ENCODE data around the gene PREX1. TPM values are rescaled to one million over a fixed set of nuclear protein-coding genes. Genes with fewer than 3 reads are reported as not detected.

Gene PREX1
- total RNA-seq, 1 donor from 2014 or later: 11.2 TPM

- Histone ChIP-seq H3K9me3 (replicated peaks) (no peaks in the 10 kb centered on the region), H3K4me3 (no peak overlapping the region), H3K27me3 (ENCODE audit: low read depth) (no peaks in the 10 kb centered on the region), H3K27ac (replicated peaks) (no peak overlapping the region), H3K4me1 (peaks cover 32% of the 10 kb centered on the region), H3K36me3 (peaks cover 4% of the 10 kb centered on the region)
- intact Hi-C loops (cut with micrococcal nuclease): no loop called here
- no peak for TF ChIP-seq CTCF (IDR thresholded peaks at IDR 0.05; ENCODE audit: borderline replicate concordance)
- DNase-seq: no peak
These were observed 132.5 kb downstream of the PREX1 start for GRCh38 chr20:48695255-48695654.

GRCh38 chr20:48694381-48694865 lies 133.4 kb downstream of the PREX1 start:
- Histone ChIP-seq H3K4me3 (no peak overlapping the region), H3K4me1 (peaks cover 32% of the 10 kb centered on the region), H3K27ac (replicated peaks) (no peak overlapping the region), H3K9me3 (replicated peaks) (no peaks in the 10 kb centered on the region), H3K27me3 (ENCODE audit: low read depth) (no peaks in the 10 kb centered on the region), H3K36me3 (no peaks in the 10 kb centered on the region)
- intact Hi-C loops (cut with micrococcal nuclease): no loop called here
- TF ChIP-seq CTCF (IDR thresholded peaks at IDR 0.05; ENCODE audit: borderline replicate concordance): no peak
- DNase-seq: no peak

DNA sequence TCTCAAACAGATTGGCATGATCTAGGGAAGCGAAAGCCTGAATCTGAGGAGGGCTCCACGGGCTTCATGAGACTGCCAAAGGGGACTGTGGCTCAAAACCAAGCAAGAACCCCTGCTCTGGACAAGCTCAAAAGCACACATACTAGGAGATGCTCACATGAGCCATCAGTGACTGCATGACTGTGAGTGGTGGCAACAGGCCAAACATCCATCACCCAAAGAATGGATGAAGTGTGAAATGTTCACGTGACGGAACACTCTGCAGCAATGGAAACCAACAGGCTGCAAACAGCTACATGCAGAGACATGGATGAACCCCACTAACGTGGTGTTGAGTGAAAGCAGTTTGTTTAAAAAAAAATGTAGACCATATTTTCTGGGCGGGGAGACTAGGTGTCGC lies 136.3 kb downstream of the PREX1 start:
- intact Hi-C loops (cut with micrococcal nuclease): no loop called here
- Histone ChIP-seq H3K27me3 (ENCODE audit: low read depth) (no peaks in the 10 kb centered on the region), H3K4me3 (no peak overlapping the region), H3K9me3 (replicated peaks) (no peaks in the 10 kb centered on the region), H3K27ac (replicated peaks) (no peak overlapping the region), H3K4me1 (peaks cover 28% of the 10 kb centered on the region), H3K36me3 (no peaks in the 10 kb centered on the region)
- no peak for TF ChIP-seq CTCF (IDR thresholded peaks at IDR 0.05; ENCODE audit: borderline replicate concordance)
- peak; percentile 31 for DNase-seq

GRCh38 chr20:48690888-48691287 lies 136.9 kb downstream of the PREX1 start:
- Histone ChIP-seq H3K27me3 (ENCODE audit: low read depth) (no peaks in the 10 kb centered on the region), H3K9me3 (replicated peaks) (no peaks in the 10 kb centered on the region), H3K36me3 (no peaks in the 10 kb centered on the region), H3K4me3 (no peak overlapping the region), H3K4me1 (peaks cover 34% of the 10 kb centered on the region), H3K27ac (replicated peaks) (no peak overlapping the region)
- intact Hi-C loops (cut with micrococcal nuclease): no loop called here
- no peak for TF ChIP-seq CTCF (IDR thresholded peaks at IDR 0.05; ENCODE audit: borderline replicate concordance)
- no peak for DNase-seq

GRCh38 chr20:48689874-48690571 lies 137.8 kb downstream of the PREX1 start:
- no peak overlapping the region for H3K4me3 ChIP-seq
- no peak overlapping the region for H3K27ac ChIP-seq (replicated peaks)
- TF ChIP-seq CTCF (IDR thresholded peaks at IDR 0.05; ENCODE audit: borderline replicate concordance): no peak
- intact Hi-C loops (cut with micrococcal nuclease): loop anchor here (5.0 kb wide), 1 partner anchor 47 kb away; no protein-coding TSS in a partner anchor
- H3K4me1 ChIP-seq: peaks cover 39% of the 10 kb centered on the region
- no peak for DNase-seq
- no peaks in the 10 kb centered on the region for H3K9me3 ChIP-seq (replicated peaks)
- H3K27me3 ChIP-seq (ENCODE audit: low read depth): no peaks in the 10 kb centered on the region
- H3K36me3 ChIP-seq: no peaks in the 10 kb centered on the region
